GM10847 (cell line): ENCODE results near the gene MRPL45.

Source experiments
- POLR2A ChIP-seq: IDR thresholded peaks from 2 replicates; pipeline ENCODE4 v1.6.1; 2011; ENCODE audit not compliant: insufficient read length; ENCODE audit errors: extremely low read depth

The MRPL45 gene

GRCh38 chr17:38369124-38369886, 72.3 kb downstream of the MRPL45 start:
- TF ChIP-seq POLR2A: no peak
